GM21576 (cell line): ENCODE data around the gene DARS1.
"Not testable (repeated sequence)": the region's sequence is repeated elsewhere in the genome, so short reads cannot be mapped to it uniquely, and the experiment has no call there.

Experiments
- ATAC-seq: cut with Tn5 transposase; IDR thresholded peaks from one replicate; pipeline ENCODE4 v1.9.1; 2021; ENCODE audit warnings: mild to moderate bottlenecking, moderate library complexity; ENCODE audit not compliant: unreplicated experiment

The DARS1 gene

GRCh38 chr2:135985826-135986393 is 484 bp upstream of the DARS1 start:
- ATAC-seq: peak; percentile 38

GRCh38 chr2:135984199-135985017 is 1.0 kb downstream of the DARS1 start:
- ATAC-seq: peak; percentile 38

GRCh38 chr2:135980434-135981079 is 4.9 kb downstream of the DARS1 start:
- no peak for ATAC-seq

GRCh38 chr2:135975702-135976101 is 9.7 kb downstream of the DARS1 start:
- ATAC-seq: no peak

GRCh38 chr2:135974036-135974435 is 11.4 kb downstream of the DARS1 start:
- no peak for ATAC-seq

GRCh38 chr2:135969655-135970387 is 15.6 kb downstream of the DARS1 start:
- no peak for ATAC-seq

- no peak for ATAC-seq
Observed at GRCh38 chr2:135965756-135966155, 19.7 kb downstream of the DARS1 start.

- not testable (repeated sequence) for ATAC-seq
Observed at GRCh38 chr2:135964404-135964803, 21.0 kb downstream of the DARS1 start.

GRCh38 chr2:135963841-135964240 is 21.6 kb downstream of the DARS1 start:
- no peak for ATAC-seq

GRCh38 chr2:135962366-135963123 is 22.9 kb downstream of the DARS1 start:
- ATAC-seq: no peak

- no peak for ATAC-seq
Observed at GRCh38 chr2:135960656-135961551, 24.5 kb downstream of the DARS1 start.

GRCh38 chr2:135960150-135960549 is 25.3 kb downstream of the DARS1 start:
- no peak for ATAC-seq

- ATAC-seq: not testable (repeated sequence)
Observed at GRCh38 chr2:135958927-135959326, 26.5 kb downstream of the DARS1 start.

- ATAC-seq: no peak
Observed at GRCh38 chr2:135954020-135954601, 31.3 kb downstream of the DARS1 start.

- no peak for ATAC-seq
Observed at GRCh38 chr2:135952891-135953290, 32.5 kb downstream of the DARS1 start.

GRCh38 chr2:135951041-135951583 is 34.3 kb downstream of the DARS1 start:
- ATAC-seq: no peak

- no peak for ATAC-seq
Observed at GRCh38 chr2:135949451-135950234, 35.8 kb downstream of the DARS1 start.
